SJSA1 (cell line): Measurements from ENCODE around the gene FIZ1. TPM values are rescaled to one million over a fixed set of nuclear protein-coding genes. Genes with fewer than 3 reads are reported as not detected.
"Not testable (repeated sequence)": the region's sequence is repeated elsewhere in the genome, so short reads cannot be mapped to it uniquely, and the experiment has no call there.

ENCODE experiments used
- DNase-seq, 2 experiments: peaks; one replicate each; pipeline ENCODE4 v3.0.0-alpha.2; 2015 to 2020; ENCODE audit warnings: low spot score in 2 of 2, low read depth in 1 of 2
- H3K27ac ChIP-seq: fragments of 250-450 bp; sonication (Bioruptor Pico); 2 replicates; pipeline ENCODE4 v1.5.1; 2020; ENCODE audit warnings: mild to moderate bottlenecking, moderate library complexity
- H3K27me3 ChIP-seq: fragments of 250-450 bp; sonication (Bioruptor Pico); replicated peaks from 2 replicates; pipeline ENCODE4 v1.5.1; 2020; ENCODE audit warnings: mild to moderate bottlenecking, moderate library complexity
- H3K36me3 ChIP-seq: fragments of 250-450 bp; sonication (Bioruptor Pico); 2 replicates; pipeline ENCODE4 v1.5.1; 2020; ENCODE audit warnings: mild to moderate bottlenecking
- H3K4me1 ChIP-seq: fragments of 250-450 bp; sonication (Bioruptor Pico); replicated peaks from 2 replicates; pipeline ENCODE4 v1.6.1; 2021; ENCODE audit warnings: mild to moderate bottlenecking
- H3K4me3 ChIP-seq: fragments of 250-450 bp; sonication (Bioruptor Pico); 2 replicates; pipeline ENCODE4 v1.5.1; 2020; ENCODE audit warnings: mild to moderate bottlenecking
- H3K9me3 ChIP-seq: fragments of 250-450 bp; sonication (Bioruptor Pico); replicated peaks from 2 replicates; pipeline ENCODE4 v1.5.1; 2020; ENCODE audit warnings: mild to moderate bottlenecking
- total RNA-seq: library from RNA; depleted of rRNA; stranded (reverse); fragments of >200 nt; shearing (Covaris generic); gene quantifications from 2 replicates; pipeline ENCODE4 v1.2.3, GENCODE V29; 2014

The FIZ1 gene
- total RNA-seq, 1 experiment from 2014 or later = 5.4 TPM

GRCh38 chr19:55573929-55574328 lies 25.4 kb downstream of the FIZ1 start:
- H3K27me3 ChIP-seq, DNase-seq, H3K4me3 ChIP-seq, H3K27ac ChIP-seq, H3K4me1 ChIP-seq, H3K9me3 ChIP-seq: not testable (repeated sequence)
- H3K36me3 ChIP-seq = peaks cover 15% of the 10 kb centered on the region

- not testable (repeated sequence) for H3K27ac ChIP-seq, DNase-seq, H3K36me3 ChIP-seq, H3K9me3 ChIP-seq, H3K4me3 ChIP-seq, H3K4me1 ChIP-seq, H3K27me3 ChIP-seq
Observed at GRCh38 chr19:55569477-55569876, 29.8 kb downstream of the FIZ1 start.

GRCh38 chr19:55567708-55568328 lies 31.5 kb downstream of the FIZ1 start:
- Histone ChIP-seq H3K36me3 (no peaks in the 10 kb centered on the region), H3K4me1 (no peaks in the 10 kb centered on the region), H3K27me3 (no peaks in the 10 kb centered on the region), H3K9me3 (no peaks in the 10 kb centered on the region), H3K27ac (no peak overlapping the region), H3K4me3 (no peak overlapping the region)
- no peak for DNase-seq

- Histone ChIP-seq H3K27ac (no peak overlapping the region), H3K4me1 (no peaks in the 10 kb centered on the region), H3K9me3 (no peaks in the 10 kb centered on the region), H3K36me3 (no peaks in the 10 kb centered on the region), H3K27me3 (no peaks in the 10 kb centered on the region), H3K4me3 (no peak overlapping the region)
- DNase-seq = no peak
Observed at GRCh38 chr19:55566823-55567222, 32.5 kb downstream of the FIZ1 start.

GRCh38 chr19:55563261-55563690 lies 36.0 kb downstream of the FIZ1 start:
- Histone ChIP-seq H3K27ac (no peak overlapping the region), H3K4me3 (no peak overlapping the region), H3K4me1 (no peaks in the 10 kb centered on the region), H3K9me3 (0 out of 2 replicates have a peak, but pooled peaks cover 4% of the 10 kb centered on the region), H3K36me3 (no peaks in the 10 kb centered on the region), H3K27me3 (no peaks in the 10 kb centered on the region)
- DNase-seq = no peak

GRCh38 chr19:55559684-55560083 lies 39.6 kb downstream of the FIZ1 start:
- no peak for DNase-seq
- H3K27ac ChIP-seq = no peak overlapping the region
- no peak overlapping the region for H3K4me3 ChIP-seq
- 0 out of 2 replicates have a peak, but pooled peaks cover 4% of the 10 kb centered on the region for H3K9me3 ChIP-seq
- no peaks in the 10 kb centered on the region for H3K27me3 ChIP-seq
- no peaks in the 10 kb centered on the region for H3K4me1 ChIP-seq
- H3K36me3 ChIP-seq = no peaks in the 10 kb centered on the region

GRCh38 chr19:55554741-55555152 lies 44.6 kb downstream of the FIZ1 start:
- Histone ChIP-seq H3K9me3 (no peaks in the 10 kb centered on the region), H3K4me3 (no peak overlapping the region), H3K27me3 (no peaks in the 10 kb centered on the region), H3K4me1 (peaks cover 28% of the 10 kb centered on the region), H3K27ac (no peak overlapping the region), H3K36me3 (no peaks in the 10 kb centered on the region)
- DNase-seq = no peak

- DNase-seq = no peak
- H3K9me3 ChIP-seq = no peaks in the 10 kb centered on the region
- no peak overlapping the region for H3K27ac ChIP-seq
- no peaks in the 10 kb centered on the region for H3K27me3 ChIP-seq
- H3K4me3 ChIP-seq = no peak overlapping the region
- H3K4me1 ChIP-seq = peaks cover 32% of the 10 kb centered on the region
- no peaks in the 10 kb centered on the region for H3K36me3 ChIP-seq
Observed at GRCh38 chr19:55554302-55554701, 45.0 kb downstream of the FIZ1 start.

- Histone ChIP-seq H3K27ac (peak overlapping the region; percentile 69), H3K4me1 (peaks cover 35% of the 10 kb centered on the region), H3K4me3 (no peak overlapping the region), H3K27me3 (no peaks in the 10 kb centered on the region), H3K9me3 (no peaks in the 10 kb centered on the region), H3K36me3 (no peaks in the 10 kb centered on the region)
- DNase-seq = peak in 1 of 2 experiments; percentile 24
Observed at GRCh38 chr19:55553217-55554182, 45.8 kb downstream of the FIZ1 start.

GRCh38 chr19:55552620-55553019 lies 46.7 kb downstream of the FIZ1 start:
- peak overlapping the region; percentile 69 for H3K27ac ChIP-seq
- no peaks in the 10 kb centered on the region for H3K27me3 ChIP-seq
- peak; percentile 78 to 90 for DNase-seq
- no peaks in the 10 kb centered on the region for H3K9me3 ChIP-seq
- no peak overlapping the region for H3K4me3 ChIP-seq
- no peaks in the 10 kb centered on the region for H3K36me3 ChIP-seq
- peaks cover 44% of the 10 kb centered on the region for H3K4me1 ChIP-seq

GRCh38 chr19:55552206-55552605 lies 47.1 kb downstream of the FIZ1 start:
- no peak for DNase-seq
- Histone ChIP-seq H3K27ac (peak overlapping the region; percentile 69; the same call in 1 of the 2 replicates), H3K4me3 (no peak overlapping the region), H3K9me3 (no peaks in the 10 kb centered on the region), H3K36me3 (no peaks in the 10 kb centered on the region), H3K4me1 (peaks cover 48% of the 10 kb centered on the region), H3K27me3 (no peaks in the 10 kb centered on the region)

GRCh38 chr19:55550321-55550650 lies 49.0 kb downstream of the FIZ1 start:
- H3K9me3 ChIP-seq = no peaks in the 10 kb centered on the region
- no peaks in the 10 kb centered on the region for H3K27me3 ChIP-seq
- peaks cover 50% of the 10 kb centered on the region for H3K4me1 ChIP-seq
- H3K4me3 ChIP-seq = no peak overlapping the region
- no peaks in the 10 kb centered on the region for H3K36me3 ChIP-seq
- H3K27ac ChIP-seq = peak overlapping the region; percentile 87
- DNase-seq = peak in 1 of 2 experiments; percentile 34

GRCh38 chr19:55549500-55550320 lies 49.6 kb downstream of the FIZ1 start:
- no peak overlapping the region for H3K4me3 ChIP-seq

More at GRCh38 chr19:55549500-55550320, 49.6 kb downstream of the FIZ1 start:
- Histone ChIP-seq H3K9me3 (no peaks in the 10 kb centered on the region), H3K27me3 (no peaks in the 10 kb centered on the region), H3K36me3 (no peaks in the 10 kb centered on the region), H3K27ac (peak overlapping the region; percentile 87), H3K4me1 (peaks cover 50% of the 10 kb centered on the region)
- DNase-seq = peak in 1 of 2 experiments; percentile 82
